Measurements from ENCODE around the gene TULP3.

The TULP3 gene

DNA sequence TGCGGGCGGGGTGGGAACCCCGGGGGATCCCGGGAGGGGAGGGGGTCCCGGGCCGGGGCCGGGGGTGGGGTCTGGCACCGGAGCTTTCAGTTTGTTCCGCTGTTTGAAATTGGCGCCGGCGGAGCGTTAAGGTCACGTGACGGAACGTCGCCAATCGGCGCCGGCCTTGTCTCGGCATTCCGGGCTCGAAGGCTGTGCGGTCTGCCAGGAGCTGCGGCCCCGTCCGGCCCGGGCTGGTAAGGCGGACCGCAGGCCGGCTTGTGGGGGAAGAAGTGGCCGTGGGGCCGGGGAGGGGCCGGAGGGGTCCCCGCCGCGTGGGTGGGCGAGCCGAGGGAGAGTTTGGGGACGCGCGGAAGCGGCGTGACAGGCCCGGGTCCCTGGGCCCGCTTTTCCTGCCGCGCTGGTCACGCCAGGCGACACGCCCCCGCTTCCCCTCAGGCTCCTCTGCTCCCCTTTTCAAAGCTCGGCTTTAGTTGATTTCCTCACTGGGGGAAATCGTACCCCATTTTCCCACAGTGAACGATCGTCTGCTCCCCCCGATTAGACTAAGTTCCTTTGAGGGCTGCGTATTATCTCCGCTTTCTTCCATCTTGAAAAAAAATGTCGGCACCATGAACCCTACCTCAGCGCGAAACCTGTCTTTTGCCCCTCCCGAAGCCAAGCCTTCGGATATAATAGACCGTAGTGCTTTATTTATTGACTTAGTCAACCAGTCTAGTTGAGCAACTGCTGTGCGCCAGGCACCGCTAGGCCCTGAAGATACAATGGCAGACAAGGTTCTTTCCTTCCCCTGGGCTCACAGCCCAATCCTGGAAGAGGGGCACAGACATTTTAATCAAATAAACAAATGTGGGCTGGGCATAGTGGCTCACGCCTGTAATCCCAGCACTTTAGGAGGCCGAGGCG lies 13.4 kb upstream of the TULP3 start, which contains the start of the genes FOXM1 and RHNO1:
TSS of gene FOXM1 (minus strand) at position 128 of the 906 bp plus-strand sequence. CDS start 2,696 bp downstream, outside the sequence.
TSS of gene RHNO1 (plus strand) at position 177 of the 906 bp plus-strand sequence. CDS start 8,144 bp downstream, outside the sequence.
- DNase-seq (ENCODE audit: low read depth): peak; percentile 89

DNA sequence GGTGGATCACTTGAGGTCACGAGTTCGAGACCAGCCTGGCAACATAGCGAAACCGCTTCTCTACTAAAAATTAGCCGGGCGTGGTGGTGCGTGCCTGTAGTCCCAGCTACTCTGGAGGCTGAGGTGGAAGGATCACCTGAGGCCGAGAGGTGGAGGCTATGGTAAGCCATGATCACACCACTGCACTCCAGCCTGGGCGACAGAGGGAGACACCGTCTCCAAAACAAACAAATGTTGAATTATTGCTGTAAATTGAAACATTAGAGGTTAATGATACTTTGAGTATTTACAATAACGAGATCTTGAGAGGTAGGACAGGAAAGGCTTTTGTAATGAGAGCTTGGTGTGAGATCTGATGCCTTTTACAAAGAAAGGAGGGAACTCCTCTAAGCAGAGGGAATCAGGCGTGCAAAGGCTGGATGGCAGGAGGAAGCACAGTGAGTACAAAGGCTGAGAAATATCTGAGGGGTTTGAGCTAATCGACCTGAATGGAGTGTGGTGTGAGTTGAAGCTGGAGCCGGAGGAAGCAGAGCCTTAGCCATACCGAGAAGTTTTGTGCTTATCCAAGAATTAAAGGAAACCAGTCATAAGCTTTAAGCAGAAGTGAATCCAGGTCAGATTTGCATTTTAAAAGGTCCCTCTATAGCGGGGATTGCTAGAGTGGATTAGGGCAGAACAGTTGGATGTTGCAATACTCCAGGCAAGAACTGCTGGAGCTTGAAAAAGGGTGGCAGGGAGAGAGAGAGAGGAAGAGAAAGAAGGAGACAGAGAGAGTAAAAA lies 12.5 kb upstream of the TULP3 start:
- DNase-seq (ENCODE audit: low read depth): peak; percentile 82

DNA sequence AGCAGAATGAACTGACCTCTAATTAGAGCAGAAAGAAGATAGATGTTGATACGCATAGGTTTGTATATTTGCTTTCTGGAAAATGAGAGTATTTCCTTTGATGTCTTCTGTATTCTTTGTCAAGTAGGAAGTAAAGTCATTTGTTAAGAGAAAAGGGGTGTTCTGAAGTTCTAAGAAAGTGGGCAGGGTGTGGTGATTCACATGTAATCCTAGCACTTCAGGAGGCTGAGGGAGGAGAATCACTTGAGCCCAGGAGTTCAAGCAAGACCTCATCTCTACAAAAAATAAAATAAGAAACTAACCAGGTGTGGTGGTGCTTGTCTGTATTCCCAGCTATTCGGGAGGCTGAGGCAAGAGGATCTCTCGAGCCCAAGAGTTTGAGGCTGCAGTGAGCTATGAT lies 10.8 kb upstream of the TULP3 start:
- peak; percentile 34 for DNase-seq (ENCODE audit: low read depth)

DNA sequence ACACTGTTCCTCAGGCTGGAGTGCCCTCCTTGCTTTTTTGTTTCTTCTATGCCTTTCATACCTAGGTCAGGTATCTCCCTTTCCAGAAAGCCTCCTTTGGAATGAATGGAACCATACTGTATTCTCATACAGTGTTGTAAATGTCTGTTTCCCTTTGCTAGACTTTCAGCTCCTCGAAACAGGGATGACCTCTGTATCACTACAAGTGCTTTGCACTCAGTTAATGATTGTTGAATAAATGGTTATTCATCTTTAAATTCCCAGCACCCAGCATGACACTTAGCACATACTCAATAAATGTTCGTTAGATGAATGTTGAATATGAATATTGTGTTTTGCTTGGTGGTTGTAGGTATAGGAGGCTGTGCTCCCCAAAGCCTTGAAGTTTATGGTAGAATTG lies 5.9 kb upstream of the TULP3 start:
- DNase-seq (ENCODE audit: low read depth): no peak

DNA sequence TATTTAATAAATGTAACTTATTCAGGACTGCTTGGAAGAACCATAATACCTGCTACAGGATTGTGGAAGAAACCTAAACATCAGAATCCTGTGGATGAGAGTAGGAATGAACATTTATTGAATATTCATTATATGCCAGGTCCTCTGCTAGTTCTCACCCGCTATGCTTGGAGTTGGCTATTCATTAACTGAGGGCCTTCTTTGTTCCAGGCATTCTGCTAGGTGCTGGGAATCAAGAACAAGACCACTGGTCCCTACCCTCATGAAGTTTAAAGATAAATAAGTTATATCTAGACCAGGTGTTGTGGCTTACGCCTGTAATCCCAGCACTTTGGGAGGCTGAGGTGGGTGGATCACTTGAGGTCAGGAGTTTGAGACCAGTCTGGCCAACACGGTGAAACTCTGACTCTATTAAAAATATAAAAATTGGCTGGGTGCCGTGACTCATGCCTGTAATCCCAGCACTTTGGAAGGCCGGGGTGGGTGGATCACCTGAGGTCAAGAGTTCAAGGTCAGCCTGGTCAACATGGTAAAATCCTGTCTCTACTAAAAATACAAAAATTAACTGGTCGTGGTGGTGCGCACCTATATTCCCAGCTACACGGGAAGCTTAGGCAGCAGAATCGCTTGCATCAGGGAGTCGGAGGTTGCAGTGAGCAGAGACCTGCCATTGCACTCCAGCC lies 3.8 kb upstream of the TULP3 start:
- DNase-seq (ENCODE audit: low read depth): no peak

DNA sequence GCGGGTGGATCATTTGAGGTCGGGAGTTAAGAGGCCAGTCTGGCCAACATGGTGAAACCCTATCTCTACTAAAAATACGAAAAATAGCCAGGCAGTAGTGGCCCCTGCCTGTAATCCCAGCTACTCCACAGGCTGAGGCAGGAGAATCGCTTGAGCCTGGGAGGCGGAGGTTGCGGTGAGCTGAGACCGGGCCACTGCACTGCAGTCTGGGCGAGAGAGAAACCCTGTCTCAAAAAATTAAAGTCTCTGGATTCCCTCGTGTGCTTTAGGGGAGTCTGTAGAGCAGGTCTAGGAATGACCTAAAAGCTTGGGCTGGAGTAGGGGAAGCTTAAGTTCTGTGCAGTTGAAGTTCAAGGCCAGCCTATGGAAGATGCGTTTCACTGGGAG lies 697 bp upstream of the TULP3 start:
- DNase-seq (ENCODE audit: low read depth): no peak

DNA sequence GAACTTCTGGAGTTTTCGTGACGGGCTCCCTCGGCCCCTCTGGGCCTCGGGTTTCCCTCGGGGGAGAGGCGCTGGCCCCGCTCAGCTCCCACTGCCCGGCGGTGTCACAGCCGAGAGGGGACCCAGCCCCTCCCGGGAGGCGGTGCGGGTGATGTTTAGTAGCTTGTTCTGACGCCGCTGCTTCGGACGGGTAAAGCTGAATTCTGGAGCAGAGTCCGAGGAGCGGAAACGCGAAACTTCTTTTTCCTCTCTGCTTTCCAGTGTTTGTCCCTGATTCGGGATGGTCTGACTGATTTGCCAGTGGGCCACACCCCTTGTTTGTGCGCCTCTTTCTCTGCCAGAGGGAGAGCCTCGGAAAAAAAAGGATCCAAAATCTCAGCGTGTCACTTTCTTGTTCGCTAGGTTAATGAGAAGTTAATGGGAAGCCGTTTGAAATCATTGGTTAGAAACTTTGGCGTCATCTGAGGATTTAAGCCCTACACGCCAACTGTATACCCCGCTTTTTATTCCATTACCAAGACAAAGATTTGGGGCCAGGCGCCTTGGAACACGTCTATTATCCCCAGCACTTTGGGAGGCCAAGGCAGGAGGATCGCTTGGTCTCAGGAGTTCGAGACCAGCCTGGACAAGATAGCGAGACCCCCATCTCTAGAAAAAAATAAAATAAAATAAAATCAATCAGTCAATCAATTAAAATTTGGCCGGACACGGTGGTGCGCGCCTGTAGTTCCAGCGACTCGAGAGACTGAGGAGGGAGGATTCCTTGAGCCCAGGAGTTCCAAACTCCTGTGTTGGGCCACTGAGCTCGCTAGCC lies 756 bp downstream of the TULP3 start:
- peak; percentile 56 for DNase-seq (ENCODE audit: low read depth)

DNA sequence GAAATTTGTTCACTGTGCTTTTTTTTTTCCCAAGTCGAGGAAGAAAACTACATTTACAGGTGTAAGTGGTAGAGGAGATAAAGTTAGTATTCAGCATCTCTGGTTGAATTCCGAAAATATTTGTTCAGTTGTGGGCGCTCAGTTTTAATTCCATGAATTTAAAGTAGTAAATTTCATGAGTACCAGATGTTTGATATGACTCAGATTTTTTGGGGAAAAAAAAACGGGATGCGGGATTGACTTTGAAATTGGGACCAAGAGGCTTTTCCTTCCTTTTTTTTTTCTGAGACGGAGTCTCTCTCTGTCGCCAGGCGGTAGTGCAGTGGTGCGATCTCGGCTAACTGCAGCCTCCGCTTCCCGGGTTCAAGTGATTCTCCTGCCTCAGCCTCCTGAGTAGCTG lies 1.6 kb downstream of the TULP3 start:
- no peak for DNase-seq (ENCODE audit: low read depth)

DNA sequence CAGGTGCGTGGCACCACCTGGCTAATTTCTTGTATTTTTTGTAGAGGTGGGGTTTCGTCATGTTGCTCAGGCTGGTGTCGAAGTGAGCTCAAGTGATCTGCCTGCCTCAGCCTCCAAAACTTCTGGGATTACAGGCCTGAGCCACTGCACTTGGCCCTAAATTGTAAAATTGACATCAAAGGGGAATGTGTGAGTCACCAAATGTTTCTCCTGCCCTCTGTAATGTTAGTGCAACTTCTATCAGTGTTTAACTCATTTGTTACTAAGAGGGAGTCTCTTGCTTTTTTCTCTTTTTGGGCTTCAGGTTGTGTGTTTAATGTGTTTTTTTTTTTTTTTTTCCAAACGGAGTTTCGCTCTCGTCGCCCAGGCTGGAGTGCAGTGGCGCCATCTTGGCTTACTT lies 2.3 kb downstream of the TULP3 start:
- DNase-seq (ENCODE audit: low read depth): peak; percentile 88

DNA sequence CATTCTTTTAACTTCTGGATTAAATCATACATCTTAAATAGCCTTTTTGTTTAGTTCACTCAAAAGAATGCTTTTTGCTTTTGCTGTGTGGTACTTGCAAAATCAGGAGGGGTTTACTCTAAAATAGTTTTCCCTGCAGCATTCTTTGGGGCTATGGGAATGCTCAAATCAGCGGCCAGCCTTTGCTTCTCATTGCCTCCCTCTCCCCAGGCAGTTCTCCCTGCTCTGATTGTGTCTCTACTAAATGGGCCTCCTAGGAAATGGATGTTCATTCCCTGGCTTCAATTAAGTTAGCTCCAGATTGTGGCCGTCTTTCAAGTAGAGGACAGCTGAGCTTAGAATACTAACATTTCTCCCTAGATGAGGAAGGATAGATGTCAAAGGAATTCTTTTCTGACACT lies 4.4 kb downstream of the TULP3 start:
- no peak for DNase-seq (ENCODE audit: low read depth)

DNA sequence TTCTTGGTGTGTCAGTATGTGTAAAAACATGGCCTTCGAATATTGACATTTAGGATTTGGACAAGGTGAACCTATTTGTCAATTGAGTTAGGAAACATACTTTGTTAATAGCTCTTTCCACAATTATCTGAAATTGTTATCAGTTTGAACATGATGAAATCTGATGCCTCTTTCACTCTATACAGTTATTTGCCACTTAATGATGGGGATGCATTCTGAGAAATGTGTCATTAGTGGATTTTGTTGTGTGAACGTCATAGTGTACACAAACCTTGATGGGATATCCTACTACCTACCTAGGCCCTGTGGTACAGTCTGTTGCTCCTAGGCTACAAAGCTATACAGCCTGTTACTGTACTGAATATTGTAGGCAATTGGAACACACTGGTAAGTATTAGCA lies 4.8 kb downstream of the TULP3 start:
- no peak for DNase-seq (ENCODE audit: low read depth)

DNA sequence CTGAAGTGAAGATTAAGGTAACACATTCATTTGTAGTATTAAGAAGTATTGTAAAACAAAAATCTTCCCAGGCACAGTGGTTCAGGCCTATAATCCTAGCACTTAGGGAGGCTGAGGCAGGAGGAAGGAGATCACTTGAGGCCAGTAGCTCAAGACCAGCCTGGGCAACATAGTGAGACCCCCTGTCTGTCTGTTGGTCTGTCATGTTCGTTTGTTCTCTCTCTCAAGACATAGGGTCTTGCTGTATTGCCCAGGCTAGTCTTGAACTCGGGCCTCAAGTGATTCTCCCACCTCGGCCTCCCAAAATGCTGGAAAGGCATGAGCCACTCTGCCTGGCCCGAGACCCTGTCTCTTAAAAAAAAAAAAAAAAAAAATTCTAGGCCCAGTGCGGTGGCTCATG lies 6.7 kb downstream of the TULP3 start:
- DNase-seq (ENCODE audit: low read depth): no peak

DNA sequence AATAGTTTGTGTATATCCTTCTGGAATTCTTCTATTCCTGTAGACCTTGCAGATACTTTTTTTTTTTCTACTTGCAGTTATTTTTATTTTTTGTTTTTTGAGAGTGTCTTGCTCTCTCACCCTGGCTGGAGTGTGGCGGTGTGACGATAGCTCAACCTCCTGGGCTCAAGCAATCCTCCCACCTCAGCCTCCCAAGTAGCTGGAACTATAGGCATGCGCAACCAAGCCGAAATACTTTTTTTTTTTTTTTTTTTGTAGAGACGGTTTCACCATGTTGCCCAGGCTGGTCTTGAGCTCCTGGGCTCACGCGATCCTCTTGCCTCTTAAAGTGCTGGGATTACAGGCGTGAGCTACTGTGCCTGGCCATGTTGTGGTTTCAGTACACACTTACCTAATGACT lies 10.0 kb downstream of the TULP3 start:
- DNase-seq (ENCODE audit: low read depth): no peak

DNA sequence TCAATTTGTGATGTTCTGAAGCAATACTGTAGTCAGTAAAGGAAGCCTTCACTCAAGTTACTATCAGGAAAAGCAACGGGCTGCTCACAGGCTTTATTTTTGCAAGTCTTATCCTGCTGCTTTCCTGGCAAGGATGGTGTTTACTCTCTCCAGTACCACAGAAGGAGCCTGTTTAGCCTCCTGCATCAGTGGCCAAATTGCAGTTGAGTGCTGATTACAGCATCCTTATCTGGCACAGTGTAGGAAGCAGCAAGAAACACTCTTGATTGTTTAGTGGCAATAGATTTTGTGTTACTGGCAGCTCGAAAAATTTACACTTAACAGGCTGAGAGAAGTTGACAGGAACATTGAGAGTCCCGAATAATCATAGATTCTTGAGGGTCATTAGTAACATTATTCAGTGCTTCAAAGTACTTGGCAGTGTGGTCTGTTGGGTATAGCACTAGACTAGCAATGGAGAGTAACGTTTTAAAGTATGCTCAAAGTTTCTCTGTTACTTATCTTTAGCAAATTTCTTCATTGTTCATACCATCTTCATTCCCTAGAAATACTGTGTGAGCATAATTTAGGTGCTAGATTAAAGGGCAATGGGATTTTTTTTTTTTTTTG lies 11.7 kb downstream of the TULP3 start:
- peak; percentile 39 for DNase-seq (ENCODE audit: low read depth)

DNA sequence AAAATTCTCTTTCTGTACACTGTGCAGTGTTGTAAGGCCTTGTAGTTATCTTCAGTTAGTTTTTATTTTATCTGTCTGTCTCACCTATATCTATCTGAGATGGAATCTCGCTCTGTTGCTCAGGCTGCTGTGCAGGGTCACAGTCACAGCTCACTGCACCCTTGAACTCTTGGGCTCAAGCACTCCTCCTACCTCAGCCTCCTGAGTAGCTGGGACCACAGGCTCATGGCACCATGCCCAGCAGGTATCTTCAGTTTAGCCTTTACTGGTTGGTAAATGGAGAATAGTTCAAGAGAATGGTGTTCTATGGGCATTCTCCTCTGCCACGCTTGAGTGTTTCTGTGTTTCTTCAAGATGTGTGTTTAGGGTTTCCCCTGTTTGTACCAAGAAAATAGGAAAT lies 13.6 kb downstream of the TULP3 start:
- DNase-seq (ENCODE audit: low read depth): no peak

DNA sequence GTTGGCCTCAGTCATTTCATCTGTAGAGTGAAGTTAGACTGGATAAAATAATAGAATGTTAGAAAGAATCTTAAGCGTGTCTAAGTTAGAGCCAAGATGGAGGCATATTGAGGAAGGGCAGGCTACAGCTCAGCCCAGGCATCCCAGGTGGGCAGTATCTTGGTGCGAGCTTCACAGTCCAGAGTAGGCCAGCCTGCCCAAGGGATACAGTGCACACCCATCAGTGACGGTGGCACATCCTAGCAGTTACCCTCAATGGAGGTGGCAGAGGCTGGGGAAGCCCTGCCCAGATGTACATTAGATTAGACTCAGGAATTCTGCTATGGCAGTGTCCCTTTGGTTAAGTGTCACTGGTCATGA lies 21.5 kb downstream of the TULP3 start:
- no peak for DNase-seq (ENCODE audit: low read depth)

DNA sequence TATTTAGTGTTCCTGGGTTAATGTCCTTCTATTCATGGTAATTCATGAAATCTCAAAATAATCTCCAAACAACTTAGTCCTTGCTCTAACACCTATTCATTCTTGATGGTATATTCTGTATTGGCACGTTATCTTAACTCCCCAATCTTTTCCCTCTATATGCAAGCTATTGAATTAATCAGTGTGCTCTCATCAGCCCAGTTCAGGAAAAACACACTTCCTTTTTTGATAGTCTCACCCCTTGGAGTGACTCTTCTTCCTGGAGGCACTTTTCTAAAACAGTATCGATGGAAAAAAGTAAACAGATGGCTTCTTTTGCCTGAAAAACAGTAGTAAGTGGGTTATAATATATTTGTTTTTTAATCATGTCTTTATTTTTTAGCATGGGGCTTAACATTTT lies 28.6 kb downstream of the TULP3 start:
- DNase-seq (ENCODE audit: low read depth): no peak

DNA sequence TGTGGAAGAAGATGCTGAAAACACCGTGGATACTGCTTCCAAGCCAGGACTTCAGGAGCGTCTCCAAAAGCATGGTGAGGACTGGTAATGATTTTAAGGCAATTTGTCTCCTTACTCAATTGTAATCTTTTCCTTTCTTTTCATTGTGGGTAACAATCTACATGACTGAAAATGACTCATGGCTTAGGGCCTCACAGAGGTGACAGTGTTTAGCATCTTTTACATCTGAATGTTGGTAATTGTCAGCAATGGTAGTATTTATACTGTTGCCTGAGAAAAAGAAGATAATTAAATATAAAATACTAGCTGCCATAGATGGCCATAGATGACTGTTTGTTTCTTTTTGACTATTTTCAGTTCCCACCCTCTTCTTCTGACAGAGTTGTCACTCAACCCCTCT lies 31.6 kb downstream of the TULP3 start:
- DNase-seq (ENCODE audit: low read depth): peak; percentile 10

DNA sequence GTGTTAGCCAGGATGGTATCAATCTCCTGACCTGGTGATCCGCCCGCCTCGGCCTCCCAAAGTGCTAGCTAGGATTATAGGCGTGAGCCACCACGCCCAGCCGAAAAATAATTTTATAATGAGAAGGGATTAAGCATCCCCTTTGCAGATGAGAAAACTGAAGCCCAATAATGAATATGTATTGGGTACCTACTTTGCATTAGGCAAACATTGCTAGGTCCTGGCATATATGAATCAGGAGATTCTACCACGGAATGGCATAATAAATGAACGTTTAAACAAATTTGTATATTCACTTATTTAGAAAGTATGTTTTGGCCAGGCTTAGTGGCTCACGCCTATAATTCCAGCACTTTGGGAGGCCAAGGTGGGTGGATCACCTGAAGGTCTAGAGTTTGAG lies 32.4 kb downstream of the TULP3 start:
- no peak for DNase-seq (ENCODE audit: low read depth)

DNA sequence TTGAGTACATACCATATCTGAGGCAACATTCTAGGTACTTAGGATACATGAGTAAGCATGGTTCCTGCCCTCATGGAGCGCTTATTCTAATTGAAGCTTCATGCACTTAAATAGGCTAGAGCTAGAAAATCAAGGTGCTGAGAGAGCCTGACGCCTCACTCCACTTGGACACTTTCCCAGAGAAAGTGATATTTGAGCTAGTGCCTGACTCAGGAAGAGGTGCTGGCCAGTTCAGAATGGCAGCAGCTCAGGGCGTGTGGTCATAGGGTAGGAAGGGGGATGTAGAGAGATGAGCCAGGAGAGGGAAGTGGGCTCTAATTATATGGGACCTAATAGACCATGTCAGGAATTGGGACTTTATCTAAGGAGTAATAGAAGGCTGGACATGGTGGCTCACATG lies 33.3 kb downstream of the TULP3 start:
- DNase-seq (ENCODE audit: low read depth): peak; percentile 86

DNA sequence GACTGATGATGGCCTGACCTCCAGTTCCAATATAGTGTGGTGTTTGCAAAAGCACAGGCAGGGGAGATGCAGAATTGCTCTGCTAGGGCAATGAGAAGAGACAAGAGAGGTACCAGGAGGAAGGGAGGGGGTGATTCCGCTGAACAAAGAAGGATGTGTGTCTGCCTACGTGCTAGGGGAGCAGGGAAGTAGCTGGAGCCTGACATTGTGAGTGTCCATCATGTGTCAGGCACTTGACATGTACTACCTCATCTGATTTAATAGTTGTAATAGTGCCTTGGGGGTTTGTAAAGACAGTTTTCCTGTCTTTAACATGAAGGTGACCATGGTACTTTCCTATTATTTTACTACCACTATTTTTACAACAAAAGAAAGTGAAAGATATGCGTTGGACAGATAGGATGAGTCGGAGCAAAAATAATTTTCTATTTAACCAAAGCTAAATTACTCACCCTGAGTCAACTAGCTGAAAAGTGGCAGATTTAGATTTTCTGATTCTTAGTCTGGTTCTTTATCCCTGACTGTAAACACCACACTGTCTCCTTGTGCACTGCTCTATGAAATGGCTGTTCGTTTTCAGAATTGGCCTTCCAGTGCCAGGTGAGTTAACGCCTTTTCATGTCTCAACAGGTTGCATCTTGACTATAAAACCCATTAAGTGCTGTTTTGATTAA lies 34.8 kb downstream of the TULP3 start:
- DNase-seq (ENCODE audit: low read depth): peak; percentile 15

Data from iris pigment epithelial cell (primary cell).